NCI-H2171 (cell line): ENCODE measurements around the gene HAPLN2.
"Not testable (repeated sequence)": the region's sequence is repeated elsewhere in the genome, so short reads cannot be mapped to it uniquely, and the experiment has no call there.

ENCODE experiments used
- DNase-seq: peaks from one replicate; lab custom pipeline; 2025; lab: John Stamatoyannopoulos, UW

HAPLN2 gene

DNA sequence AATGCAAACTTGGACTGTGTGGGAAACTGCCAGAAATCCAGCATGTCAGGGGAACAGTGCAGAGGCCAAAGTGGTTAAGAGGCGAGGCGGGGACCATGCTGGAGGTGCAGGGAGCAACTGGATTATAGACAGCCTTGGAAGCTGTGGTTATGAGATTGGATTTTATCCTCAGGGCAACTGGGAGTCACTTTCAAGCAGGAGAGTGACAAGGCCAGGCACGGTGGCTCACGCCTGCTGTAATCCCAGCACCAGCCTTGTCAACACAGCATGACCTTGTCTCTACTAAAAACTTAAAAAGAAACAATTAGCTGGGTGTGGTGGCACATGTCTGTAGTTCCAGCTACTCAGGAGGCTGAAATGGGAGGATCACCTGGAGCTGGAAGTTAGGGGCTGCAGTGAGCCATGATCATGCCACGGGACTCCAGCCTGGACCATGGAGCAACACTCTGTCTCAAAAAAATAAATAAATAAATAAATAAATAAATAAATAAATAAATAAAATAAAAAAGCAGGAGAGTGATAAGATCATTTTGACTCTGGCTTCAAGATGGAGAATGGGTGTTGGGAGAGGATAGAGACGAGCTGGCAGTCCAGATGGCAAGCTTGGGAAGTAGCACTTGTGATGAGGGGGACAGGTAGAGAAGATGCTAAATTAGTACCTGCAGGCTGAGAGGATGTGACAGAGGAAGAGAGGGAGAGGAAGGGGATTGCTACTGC is 3.5 kb downstream of the HAPLN2 start:
- DNase-seq = no peak

DNA sequence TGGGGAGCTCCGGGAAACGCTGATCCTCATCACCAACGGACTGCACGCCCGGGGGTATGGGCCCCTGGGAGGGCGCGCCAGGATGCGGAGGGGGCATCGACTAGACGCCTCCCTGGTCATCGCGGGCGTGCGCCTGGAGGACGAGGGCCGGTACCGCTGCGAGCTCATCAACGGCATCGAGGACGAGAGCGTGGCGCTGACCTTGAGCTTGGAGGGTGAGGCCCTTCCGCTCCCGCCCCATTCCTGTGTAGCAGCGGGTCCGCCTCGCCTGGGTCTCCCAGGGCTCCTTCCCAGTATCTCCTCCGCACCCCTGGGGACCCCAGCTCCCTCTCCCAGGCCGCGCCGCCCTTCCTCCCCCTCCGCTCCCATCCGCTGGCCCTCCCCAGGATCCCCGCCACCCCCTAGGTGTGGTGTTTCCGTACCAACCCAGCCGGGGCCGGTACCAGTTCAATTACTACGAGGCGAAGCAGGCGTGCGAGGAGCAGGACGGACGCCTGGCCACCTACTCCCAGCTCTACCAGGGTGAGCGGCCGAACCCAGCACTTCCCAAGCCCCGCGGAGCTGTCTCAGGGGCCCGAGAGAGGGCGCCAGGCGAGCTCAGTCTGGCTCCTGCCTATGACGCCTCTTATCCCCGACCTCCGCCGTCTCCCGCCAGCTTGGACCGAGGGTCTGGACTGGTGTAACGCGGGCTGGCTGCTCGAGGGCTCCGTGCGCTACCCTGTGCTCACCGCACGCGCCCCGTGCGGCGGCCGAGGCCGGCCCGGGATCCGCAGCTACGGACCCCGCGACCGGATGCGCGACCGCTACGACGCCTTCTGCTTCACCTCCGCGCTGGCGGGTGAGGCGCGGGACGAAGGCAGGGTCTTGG is 5.0 kb downstream of the HAPLN2 start:
- no peak for DNase-seq

DNA sequence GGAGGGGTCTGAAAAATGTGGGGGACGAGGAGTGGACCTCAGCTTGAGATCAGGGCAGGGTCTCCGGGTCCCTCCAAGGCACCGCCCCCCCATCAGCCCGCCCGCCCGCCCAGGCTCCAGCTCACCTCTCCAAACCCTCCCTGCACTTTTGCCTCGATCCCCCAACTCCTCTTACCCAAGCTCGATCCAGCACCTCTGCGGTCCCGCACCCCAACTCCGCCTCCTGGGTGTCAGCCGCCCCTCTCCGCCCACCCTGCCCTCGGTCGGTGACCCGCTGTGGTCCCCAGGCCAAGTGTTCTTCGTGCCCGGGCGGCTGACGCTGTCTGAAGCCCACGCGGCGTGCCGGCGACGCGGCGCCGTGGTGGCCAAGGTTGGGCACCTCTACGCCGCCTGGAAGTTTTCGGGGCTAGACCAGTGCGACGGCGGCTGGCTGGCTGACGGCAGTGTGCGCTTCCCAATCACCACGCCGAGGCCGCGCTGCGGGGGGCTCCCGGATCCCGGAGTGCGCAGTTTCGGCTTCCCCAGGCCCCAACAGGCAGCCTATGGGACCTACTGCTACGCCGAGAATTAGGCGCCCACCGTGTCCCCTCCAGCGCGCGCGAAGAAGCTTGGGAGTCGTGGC is 5.7 kb downstream of the HAPLN2 start:
- DNase-seq = no peak

DNA sequence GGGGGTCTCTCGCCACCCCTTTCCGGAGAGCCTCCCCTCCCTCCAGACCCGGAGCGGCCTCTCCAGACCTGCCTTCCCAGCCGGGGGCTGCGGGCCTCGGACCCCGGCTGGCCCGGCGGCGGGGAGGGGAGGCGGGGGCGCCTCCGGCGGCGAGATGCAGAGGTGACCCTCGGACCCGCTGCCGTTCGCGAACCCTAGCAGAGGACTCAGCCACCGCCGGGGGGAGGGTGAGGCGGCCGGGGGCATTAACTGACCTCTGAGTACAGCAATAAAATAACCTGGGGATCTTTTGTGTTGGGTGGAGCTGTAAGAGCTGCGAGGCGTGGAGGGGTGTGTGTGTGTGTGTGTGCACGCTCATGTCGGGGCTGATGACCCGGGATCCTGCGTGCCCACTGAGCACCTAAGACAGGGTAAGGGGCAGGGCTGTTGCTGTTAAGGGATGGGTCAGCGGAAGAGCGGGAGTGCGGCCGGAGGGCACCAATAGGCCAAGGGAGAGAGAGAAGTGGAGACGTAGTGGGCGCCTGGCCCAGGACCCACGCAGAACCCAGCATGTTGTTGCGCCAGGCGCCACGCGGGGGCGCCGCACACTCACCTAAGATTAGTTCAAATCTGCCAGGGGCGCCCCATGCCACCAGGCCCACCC is 6.3 kb downstream of the HAPLN2 start:
- no peak for DNase-seq

DNA sequence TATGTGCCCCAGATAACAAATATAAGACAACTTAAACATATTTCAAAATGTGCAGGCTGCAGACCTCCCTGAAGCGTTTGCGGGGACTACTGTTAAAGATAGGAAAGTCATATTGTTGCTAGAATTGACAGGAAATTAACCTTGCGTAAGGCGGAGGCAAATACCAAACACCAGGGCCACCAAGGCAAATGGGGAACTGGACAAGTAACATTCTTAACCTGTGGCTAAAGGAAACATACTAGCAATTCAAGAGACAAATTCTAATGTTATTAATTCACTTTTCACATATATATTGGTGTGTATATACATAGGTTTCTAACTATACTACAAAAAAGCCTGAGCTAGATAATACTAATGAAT is 6.8 kb downstream of the HAPLN2 start:
- no peak for DNase-seq

DNA sequence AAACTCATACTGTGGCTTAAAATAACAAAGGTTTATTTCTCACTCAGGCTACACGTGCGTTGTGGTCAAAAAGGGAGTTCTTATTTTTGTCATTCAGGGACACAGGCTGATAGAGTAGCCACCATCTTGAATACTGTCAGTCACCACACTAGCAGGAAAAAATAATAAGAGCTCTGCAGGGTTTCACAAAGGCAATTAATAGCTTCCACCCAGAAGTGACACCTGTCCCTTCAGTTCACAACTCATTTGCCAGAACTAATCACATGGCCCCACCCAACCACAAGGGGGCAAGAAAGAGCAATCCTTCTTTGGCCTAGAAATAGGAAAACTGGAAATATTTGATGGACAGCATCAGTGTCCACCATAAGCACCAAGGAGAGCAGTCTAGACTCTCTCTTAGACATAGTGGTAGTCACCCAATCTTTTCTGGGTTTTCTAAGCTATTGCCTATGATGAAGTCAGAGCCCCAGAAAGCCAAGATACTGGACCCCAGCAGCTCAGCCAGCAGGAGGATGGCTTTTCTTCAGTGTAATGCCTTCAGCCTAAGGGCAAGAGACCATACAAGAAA is 8.2 kb downstream of the HAPLN2 start:
- peak; percentile 66 for DNase-seq

DNA sequence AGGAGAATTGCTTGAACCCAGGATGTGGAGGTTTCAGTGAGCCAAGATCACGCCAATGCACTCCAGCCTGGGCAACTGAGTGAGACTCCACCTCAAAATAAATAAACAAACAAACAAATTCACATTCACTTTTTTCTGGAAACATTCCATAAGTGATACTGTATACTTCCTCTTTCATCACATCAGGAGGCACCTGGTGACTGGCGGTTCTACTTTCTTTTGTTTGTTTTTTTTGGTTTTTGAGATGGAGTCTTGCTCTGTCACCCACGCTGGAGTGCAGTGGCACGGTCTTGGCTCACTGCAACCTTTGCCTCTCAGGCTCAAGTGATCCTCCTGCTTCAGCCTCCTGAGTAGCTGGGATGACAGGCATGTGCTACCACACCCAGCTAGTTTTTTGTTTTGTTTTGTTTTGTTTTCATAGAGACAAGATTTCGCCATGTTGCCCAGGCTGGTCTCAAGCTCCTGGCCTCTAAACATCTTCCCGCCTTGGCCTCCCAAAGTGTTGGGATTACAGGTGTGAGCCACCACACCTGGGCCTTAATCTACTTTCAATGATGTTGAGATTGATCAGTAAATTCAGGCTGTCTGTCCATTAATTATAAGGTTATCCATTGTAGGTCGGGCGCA is 10.7 kb downstream of the HAPLN2 start:
- DNase-seq = no peak

DNA sequence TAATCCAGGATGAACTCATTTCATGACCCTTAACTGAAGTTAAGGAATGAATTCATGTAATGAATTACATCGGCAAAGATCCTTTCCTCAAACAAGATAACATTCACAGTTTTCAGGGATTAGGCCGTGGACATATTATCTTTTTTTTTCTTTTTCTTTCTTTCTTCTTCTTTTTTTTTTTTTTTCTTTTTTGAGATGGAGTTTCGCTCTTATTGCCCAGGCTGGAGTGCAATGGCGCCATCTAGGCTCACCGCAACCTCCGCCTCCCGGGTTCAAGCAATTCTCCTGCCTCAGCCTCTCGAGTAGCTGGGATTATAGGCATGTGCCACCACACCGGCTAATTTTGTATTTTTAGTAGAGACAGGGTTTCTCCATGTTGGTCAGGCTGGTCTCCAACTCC is 11.9 kb downstream of the HAPLN2 start:
- DNase-seq = not testable (repeated sequence)

DNA sequence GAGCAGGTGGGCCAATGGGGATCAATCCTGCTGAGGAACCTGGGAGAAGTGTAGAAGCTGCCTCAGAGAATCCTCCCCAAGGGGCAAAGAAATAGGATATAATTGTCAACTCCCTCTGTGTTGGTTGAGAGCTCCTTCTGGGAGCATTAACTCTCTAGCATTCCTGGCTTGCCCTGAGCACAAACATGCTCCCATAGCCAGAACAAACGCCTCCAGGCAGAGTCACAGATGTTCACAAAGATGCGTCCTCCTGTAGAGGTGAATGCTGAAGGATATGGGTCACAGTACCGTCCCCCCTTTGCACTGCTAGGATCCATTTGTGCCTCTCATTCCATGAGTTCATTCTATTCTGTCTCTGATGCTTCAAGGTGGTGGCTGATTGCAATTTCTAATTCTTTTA is 13.1 kb downstream of the HAPLN2 start:
- no peak for DNase-seq

DNA sequence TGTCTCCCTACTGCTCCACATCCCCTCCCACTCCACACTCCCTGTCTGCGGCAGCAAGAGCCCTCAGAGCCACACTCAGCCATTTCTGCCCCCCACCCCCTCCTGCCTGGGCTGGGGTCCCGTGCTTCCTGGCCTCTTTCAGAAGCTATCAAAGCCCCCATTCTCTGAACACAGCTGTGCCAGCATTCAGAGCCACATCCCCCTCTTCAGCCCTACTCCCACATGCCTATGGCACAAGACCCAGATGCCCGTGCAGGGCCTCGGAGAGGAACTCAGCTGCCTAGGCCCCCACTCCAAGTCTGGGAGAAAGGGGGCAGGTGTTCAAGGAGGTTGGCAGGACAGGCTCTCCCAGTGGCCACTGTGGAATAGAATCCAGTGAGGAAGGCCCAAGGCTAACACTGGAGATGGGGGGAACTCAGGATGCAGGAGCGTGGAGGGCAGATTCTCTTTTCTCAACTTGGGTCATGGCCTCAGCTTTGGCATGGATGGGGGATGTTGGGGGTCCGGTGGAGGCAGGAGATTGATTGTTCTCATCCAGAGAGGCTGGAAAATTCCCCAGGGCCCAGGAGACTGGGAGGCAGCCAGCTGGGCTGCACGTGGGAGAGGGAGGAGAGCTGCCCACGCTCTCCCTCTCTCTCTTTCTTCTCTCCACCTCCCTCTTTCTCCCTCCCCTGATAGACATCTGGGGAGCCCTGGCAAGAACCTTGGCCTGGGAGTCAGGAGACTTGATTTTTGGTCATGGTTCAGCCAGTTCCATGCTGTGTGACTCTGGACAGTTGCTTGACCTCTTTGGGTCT is 19.2 kb downstream of the HAPLN2 start:
- no peak for DNase-seq

DNA sequence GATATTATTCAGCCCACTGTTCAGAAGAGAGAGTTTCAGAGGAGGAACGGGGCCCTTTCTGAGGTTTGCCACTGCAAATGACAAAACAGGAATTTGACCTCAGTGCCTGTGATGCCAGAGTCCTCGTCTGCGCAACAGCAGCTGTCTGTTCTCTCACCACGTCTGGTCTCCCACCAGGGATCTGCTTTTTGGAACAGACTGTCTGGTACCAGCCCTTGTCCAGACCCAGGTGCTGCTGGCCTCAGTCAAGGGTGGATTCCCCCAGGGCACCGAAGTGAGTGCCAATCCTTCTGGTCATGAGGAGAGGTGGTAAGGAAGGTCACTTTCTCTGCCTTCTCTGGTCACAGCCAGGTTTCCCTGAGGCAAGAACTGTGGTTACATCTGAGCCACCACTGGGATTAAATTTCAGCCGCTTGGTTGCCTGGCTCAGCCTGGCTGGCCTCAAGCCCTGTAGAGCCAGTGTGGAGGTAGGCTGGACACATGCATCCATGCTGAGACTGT is 20.4 kb downstream of the HAPLN2 start:
- DNase-seq = no peak

DNA sequence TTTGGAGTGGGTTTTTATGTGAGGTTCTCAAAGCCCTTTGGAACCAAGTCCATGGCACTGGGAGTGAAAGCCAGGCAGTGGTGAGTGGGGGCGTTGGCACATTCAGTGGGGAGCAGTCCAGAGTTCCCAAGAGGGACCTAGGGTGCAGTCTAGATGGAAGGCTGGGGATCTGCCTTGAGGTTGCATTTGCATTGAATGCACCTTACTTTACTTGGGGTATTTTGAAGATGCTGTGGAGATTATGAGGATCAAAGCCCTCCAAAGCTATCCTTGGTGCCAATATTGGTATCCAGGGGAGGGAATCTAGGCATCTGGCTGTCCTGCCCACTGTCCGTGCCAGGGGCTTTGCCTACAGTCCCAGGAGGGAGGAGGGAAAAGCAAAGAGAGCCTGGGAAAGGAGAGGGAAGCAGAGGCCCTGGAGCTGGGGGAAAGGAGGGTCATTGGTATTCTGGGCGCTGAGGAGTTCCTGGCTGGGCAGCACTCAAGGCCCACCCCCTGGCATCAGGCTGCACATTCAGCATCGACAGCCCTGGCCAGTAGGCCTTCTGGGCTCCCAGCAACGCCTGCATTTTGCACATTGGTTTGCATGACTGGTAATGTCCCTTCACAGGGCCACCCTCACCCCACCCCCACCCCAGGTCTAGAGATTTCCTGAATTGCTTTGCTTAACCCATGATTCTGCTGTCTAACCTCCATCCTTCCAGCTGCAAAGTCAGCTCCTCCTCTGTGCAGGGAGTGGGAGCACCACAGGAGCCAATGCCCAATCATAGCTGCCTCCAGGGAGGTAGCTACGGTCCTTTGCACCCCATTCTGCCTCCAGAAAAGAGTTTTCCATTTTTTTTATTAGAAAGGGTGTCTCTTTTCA is 21.9 kb downstream of the HAPLN2 start:
- no peak for DNase-seq

DNA sequence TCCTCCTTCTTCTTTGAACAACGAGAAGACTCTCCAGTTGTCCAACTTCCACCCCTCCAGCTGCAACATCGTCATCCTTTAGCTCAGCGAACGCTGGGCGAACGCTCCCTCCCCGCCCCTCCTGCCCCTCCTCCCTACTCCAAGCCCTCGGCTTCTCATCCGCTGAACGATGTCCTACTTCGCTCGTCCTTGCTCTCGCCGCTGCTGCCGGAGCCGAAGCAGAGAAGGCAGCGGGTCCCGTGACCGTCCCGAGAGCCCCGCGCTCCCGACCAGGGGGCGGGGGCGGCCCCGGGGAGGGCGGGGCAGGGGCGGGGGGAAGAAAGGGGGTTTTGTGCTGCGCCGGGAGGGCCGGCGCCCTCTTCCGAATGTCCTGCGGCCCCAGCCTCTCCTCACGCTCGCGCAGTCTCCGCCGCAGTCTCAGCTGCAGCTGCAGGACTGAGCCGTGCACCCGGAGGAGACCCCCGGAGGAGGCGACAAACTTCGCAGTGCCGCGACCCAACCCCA is 22.6 kb downstream of the HAPLN2 start, which contains the start of gene BCAN:
Gene BCAN, plus strand, starts transcription at position 357 of the 504 bp plus-strand sequence. CDS start 3,938 bp downstream, outside the sequence.
- no peak for DNase-seq

DNA sequence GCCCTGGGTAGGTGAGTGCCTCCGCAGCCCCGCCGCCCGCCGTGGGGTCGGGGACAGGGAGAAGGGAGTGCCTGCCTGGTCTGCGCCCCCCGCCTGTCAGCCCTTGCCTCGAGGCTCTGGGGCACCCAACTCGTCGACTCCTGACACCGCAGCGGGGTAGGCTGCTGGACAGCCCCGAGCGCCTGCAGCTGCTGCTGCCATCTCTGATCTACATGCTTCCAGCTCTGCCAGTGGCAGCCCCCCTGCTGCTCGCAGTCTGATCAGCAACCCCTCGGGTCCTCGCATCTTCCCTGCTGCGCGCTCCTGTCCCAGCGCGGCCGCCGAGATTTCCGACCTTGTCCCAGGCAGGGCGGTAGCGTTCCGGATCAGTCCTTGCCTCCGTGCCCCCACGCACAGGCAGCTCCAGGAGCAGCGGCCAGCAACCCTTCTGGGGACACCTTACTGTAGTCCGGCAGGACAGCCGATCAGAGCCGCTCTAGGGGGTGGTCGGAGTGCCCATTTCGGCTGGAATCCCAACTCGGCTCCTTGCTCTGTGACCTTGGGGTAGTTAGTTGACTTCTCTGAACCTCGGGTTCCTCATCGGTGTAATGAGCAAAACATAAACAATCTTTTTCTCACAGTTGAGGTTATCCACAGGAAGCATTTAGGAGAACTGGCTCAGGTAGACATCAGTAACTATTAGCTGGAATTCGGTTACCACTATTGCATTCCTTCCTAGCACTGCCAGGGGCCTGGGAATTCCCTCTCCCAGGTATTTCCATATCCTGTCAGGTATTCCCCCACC is 23.2 kb downstream of the HAPLN2 start:
- DNase-seq = no peak

DNA sequence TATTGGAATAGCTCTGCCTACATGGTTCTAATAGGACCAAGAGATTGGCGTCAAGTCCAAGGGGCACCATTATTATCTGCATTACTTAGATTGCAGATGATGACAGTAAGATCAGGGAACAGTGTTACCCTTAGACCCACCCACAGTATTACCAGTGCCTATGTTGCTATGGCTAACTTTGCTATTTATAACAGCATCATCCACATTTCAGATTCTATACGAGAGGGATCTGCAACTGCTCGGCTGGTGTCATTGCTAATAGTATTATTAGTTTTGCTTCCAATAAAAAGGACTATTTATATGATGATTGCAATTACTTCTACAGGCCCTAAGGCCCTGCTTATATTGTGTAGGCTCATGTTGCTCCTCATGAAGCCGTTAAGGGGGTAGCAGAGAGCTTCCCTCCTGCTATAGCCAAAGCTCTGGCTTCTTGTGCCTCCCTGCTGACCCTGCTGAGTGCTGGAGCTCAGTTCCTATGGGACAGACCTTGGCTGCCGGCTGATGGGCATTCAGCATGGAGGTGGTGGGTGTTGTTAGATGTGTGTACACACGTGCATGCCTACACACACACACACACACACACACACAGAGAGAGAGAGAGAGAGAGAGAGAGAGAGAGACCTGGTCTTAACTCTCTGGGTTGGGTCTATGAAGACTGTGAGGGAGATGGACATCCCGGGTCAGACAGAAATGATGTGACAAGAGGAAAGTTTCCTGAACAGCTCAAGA is 24.0 kb downstream of the HAPLN2 start:
- DNase-seq = no peak

DNA sequence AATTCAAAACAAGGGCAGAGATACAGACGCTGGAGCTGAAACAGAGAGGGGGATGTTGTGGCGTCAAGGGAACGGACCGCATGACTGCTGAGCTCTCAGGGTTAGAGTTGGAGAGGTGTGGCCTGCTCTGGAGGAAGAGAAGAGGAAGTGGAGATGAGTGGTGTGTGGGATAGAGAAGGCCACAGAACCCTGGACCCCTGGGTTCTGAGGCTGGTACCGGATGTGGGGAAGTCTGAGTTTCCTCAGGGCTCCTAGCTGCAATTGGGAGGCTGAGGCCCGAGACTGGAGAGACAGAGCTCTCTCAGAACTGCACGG is 24.5 kb downstream of the HAPLN2 start:
- DNase-seq = no peak

DNA sequence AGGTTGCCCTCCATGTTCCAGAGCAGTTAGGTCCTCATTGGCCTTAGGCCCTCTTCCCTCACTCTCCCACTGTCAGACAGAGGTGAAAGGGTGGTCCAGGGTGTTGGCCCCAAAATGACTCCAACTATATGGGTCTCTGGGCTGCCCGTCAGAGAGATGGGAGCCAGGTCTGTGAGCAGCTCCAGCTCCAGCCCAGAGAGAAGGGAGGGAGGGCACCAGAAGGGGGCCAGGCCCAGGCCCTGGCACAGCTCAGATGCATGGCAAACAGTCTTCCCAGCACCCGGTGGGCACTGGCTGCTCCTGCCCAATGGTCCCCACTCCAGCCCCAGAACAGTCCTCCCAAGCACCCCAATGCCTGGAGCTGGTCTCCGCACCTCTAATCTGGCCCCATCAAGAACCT is 24.9 kb downstream of the HAPLN2 start:
- no peak for DNase-seq

DNA sequence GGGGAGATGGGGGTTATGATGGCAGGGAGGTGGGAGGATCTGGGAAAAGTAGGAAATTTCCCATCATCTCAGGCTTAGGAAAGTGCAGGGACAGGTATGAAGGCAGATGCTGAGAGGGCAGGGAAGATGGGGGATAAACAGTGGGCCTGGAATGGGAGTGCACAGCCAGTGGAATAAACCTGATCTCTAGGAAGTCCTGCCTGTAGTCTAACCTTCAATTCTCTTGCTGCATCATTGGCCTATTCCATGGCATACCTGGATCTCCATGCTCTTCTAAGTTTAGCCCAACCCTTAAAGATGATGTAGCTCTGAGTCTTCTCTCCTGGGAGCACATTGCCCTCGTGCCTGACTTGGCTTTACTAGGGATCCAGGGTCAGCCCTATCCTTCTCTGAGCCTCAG is 25.4 kb downstream of the HAPLN2 start:
- no peak for DNase-seq
